ENCODE data around the gene ZCCHC3. TPM values are rescaled to one million over a fixed set of nuclear protein-coding genes. Genes with fewer than 3 reads are reported as not detected.

The ZCCHC3 gene
- total RNA-seq, 2 experiments from 2014 or later, result 26.4 to 27.1 TPM

GRCh38 chr20:290084-290831 is 7.1 kb upstream of the ZCCHC3 start, which contains the start of gene C20orf96:
C20orf96 (minus strand) TSS chr20:290750; CDS start chr20:290610, 140 bp downstream.
- H3K36me3 Mint-ChIP-seq (ENCODE audit: low read depth), result peaks cover 3% of the 10 kb centered on the region
- H3K27ac Mint-ChIP-seq, result no peak within 1 kb of the TSS
- no peaks in the 10 kb centered on the region for H3K9me3 Mint-ChIP-seq
- no peak within 1 kb of the TSS for H3K4me3 Mint-ChIP-seq
- H3K4me1 Mint-ChIP-seq, result peaks cover 32% of the 10 kb centered on the region
- CTCF ChIA-PET, result no interaction called here
- POLR2A ChIA-PET, result no interaction called here
- H3K27me3 Mint-ChIP-seq, result no peaks in the 10 kb centered on the region
- peak; percentile 91 for DNase-seq

GRCh38 chr20:294602-295001 is 2.8 kb upstream of the ZCCHC3 start:
- Mint-ChIP-seq H3K9me3 (no peaks in the 10 kb centered on the region), H3K36me3 (ENCODE audit: low read depth) (peaks cover 21% of the 10 kb centered on the region), H3K27ac (no peak overlapping the region), H3K4me1 (peaks cover 35% of the 10 kb centered on the region), H3K4me3 (no peak overlapping the region), H3K27me3 (no peaks in the 10 kb centered on the region)
- ChIA-PET CTCF (interaction anchor here (0.9 kb wide), 1 partner anchor 9 kb away, joined by 3 read pairs; no protein-coding TSS in a partner anchor), POLR2A (no interaction called here)
- no peak for DNase-seq

- Mint-ChIP-seq H3K36me3 (ENCODE audit: low read depth) (peaks cover 31% of the 10 kb centered on the region), H3K4me1 (peaks cover 39% of the 10 kb centered on the region), H3K27ac (peak overlapping the region; percentile 100), H3K27me3 (no peaks in the 10 kb centered on the region), H3K9me3 (no peaks in the 10 kb centered on the region), H3K4me3 (peak overlapping the region; percentile 98)
- POLR2A ChIA-PET, result no interaction called here
- DNase-seq, result no peak
- CTCF ChIA-PET, result no interaction called here
These were observed 1.6 kb upstream of the ZCCHC3 start for GRCh38 chr20:295804-296203.

GRCh38 chr20:297925-298775 is 780 bp downstream of the ZCCHC3 start:
- peak overlapping the region; percentile 98 for H3K27ac Mint-ChIP-seq
- no peaks in the 10 kb centered on the region for H3K9me3 Mint-ChIP-seq
- ChIA-PET CTCF (interaction anchor here (0.6 to 1.4 kb wide), 2 partner anchors 19 to 32 kb away, joined by 3 read pairs; no protein-coding TSS in a partner anchor), POLR2A (no interaction called here)
- peak overlapping the region; percentile 89 for H3K4me3 Mint-ChIP-seq
- H3K27me3 Mint-ChIP-seq, result no peaks in the 10 kb centered on the region
- peaks cover 43% of the 10 kb centered on the region for H3K36me3 Mint-ChIP-seq (ENCODE audit: low read depth)
- peak; percentile 56 for DNase-seq
- peaks cover 54% of the 10 kb centered on the region for H3K4me1 Mint-ChIP-seq

GRCh38 chr20:298776-299391 is 1.5 kb downstream of the ZCCHC3 start:
- CTCF ChIA-PET, result interaction anchor here (0.7 to 2.2 kb wide), 4 partner anchors 11 to 32 kb away, joined by 3 to 9 read pairs (median 4); no protein-coding TSS in a partner anchor
- Mint-ChIP-seq H3K9me3 (no peaks in the 10 kb centered on the region), H3K27me3 (no peaks in the 10 kb centered on the region), H3K27ac (peak overlapping the region; percentile 98), H3K36me3 (ENCODE audit: low read depth) (peaks cover 43% of the 10 kb centered on the region), H3K4me3 (peak overlapping the region; percentile 89), H3K4me1 (peaks cover 54% of the 10 kb centered on the region)
- POLR2A ChIA-PET, result no interaction called here
- DNase-seq, result peak; percentile 15

GRCh38 chr20:300345-300990 is 3.1 kb downstream of the ZCCHC3 start:
- DNase-seq, result no peak
- ChIA-PET POLR2A (interaction anchor here (0.7 kb wide), 1 partner anchor 154 kb away, joined by 3 read pairs; no protein-coding TSS in a partner anchor), CTCF (interaction anchor here (1.3 to 2.4 kb wide), 3 partner anchors 12 to 30 kb away, joined by 4 to 9 read pairs (median 7); no protein-coding TSS in a partner anchor)
- H3K27ac Mint-ChIP-seq, result no peak overlapping the region
- H3K36me3 Mint-ChIP-seq (ENCODE audit: low read depth), result peaks cover 43% of the 10 kb centered on the region
- H3K27me3 Mint-ChIP-seq, result no peaks in the 10 kb centered on the region
- H3K4me1 Mint-ChIP-seq, result peaks cover 47% of the 10 kb centered on the region
- H3K4me3 Mint-ChIP-seq, result peak overlapping the region; percentile 7
- H3K9me3 Mint-ChIP-seq, result no peaks in the 10 kb centered on the region

- Mint-ChIP-seq H3K9me3 (no peaks in the 10 kb centered on the region), H3K27ac (no peak overlapping the region), H3K4me3 (no peak overlapping the region), H3K27me3 (no peaks in the 10 kb centered on the region), H3K4me1 (peaks cover 33% of the 10 kb centered on the region), H3K36me3 (ENCODE audit: low read depth) (peaks cover 40% of the 10 kb centered on the region)
- POLR2A ChIA-PET, result no interaction called here
- DNase-seq, result no peak
- CTCF ChIA-PET, result interaction anchor here (0.9 to 2.4 kb wide), 2 partner anchors 20 to 22 kb away, joined by 3 to 7 read pairs; no protein-coding TSS in a partner anchor
These were observed 4.8 kb downstream of the ZCCHC3 start for GRCh38 chr20:301886-302848.

GRCh38 chr20:305745-306144 is 8.4 kb downstream of the ZCCHC3 start:
- Mint-ChIP-seq H3K9me3 (no peaks in the 10 kb centered on the region), H3K4me1 (peaks cover 27% of the 10 kb centered on the region), H3K27ac (no peak overlapping the region), H3K27me3 (no peaks in the 10 kb centered on the region), H3K36me3 (ENCODE audit: low read depth) (peaks cover 12% of the 10 kb centered on the region), H3K4me3 (no peak overlapping the region)
- DNase-seq, result no peak
- CTCF ChIA-PET, result interaction anchor here (0.6 kb wide), 1 partner anchor 18 kb away, joined by 3 read pairs; no protein-coding TSS in a partner anchor
- POLR2A ChIA-PET, result no interaction called here

- peaks cover 13% of the 10 kb centered on the region for H3K4me1 Mint-ChIP-seq
- no peak overlapping the region for H3K4me3 Mint-ChIP-seq
- DNase-seq, result no peak
- H3K27ac Mint-ChIP-seq, result no peak overlapping the region
- ChIA-PET CTCF (no interaction called here), POLR2A (no interaction called here)
- no peaks in the 10 kb centered on the region for H3K36me3 Mint-ChIP-seq (ENCODE audit: low read depth)
- H3K27me3 Mint-ChIP-seq, result no peaks in the 10 kb centered on the region
- H3K9me3 Mint-ChIP-seq, result no peaks in the 10 kb centered on the region
These were observed 11.2 kb downstream of the ZCCHC3 start for GRCh38 chr20:308427-309038.

- Mint-ChIP-seq H3K36me3 (ENCODE audit: low read depth) (no peaks in the 10 kb centered on the region), H3K9me3 (no peaks in the 10 kb centered on the region), H3K27ac (peak overlapping the region; percentile 16), H3K27me3 (no peaks in the 10 kb centered on the region), H3K4me3 (no peak overlapping the region), H3K4me1 (peaks cover 13% of the 10 kb centered on the region)
- no peak for DNase-seq
- CTCF ChIA-PET, result interaction anchor here (1.1 to 1.5 kb wide), 2 partner anchors 10 to 15 kb away, joined by 3 to 5 read pairs; no protein-coding TSS in a partner anchor
- POLR2A ChIA-PET, result no interaction called here
These were observed 12.0 kb downstream of the ZCCHC3 start for GRCh38 chr20:309306-309840.

Data from activated CD4-positive, alpha-beta T cell treated with anti-CD3 and anti-CD28 coated beads, Interleukin-2, amount 10 ng/mL, durations not matched to agents 7 days and 5 days (primary cell).